H1 (cell line): Measurements from ENCODE around the gene LYPD1. TPM values are rescaled to one million over a fixed set of nuclear protein-coding genes. Genes with fewer than 3 reads are reported as not detected.

ENCODE experiments used
- ASH2L ChIP-seq: fragments of 200-600, 300-600 bp; sonication (generic); IDR thresholded peaks from one replicate; pipeline ENCODE4 v1.7.1; 2017; ENCODE audit warnings: low read length
- CHD2 ChIP-seq: IDR thresholded peaks from 2 replicates; pipeline ENCODE4 v1.6.1; 2012; ENCODE audit warnings: low read length, improper control_type of control experiment
- CHD7 ChIP-seq: fragments of 300-600 bp; sonication (generic); IDR thresholded peaks from 2 replicates; pipeline ENCODE4 v1.7.1; 2012; ENCODE audit warnings: low read length, moderate library complexity, mild to moderate bottlenecking, inconsistent platforms; ENCODE audit not compliant: insufficient replicate concordance
- E2F6 ChIP-seq: IDR thresholded peaks from 2 replicates; pipeline ENCODE4 v1.6.1; 2012; ENCODE audit warnings: inconsistent platforms
- EZH2 ChIP-seq: fragments of 200-600 bp; sonication (generic); IDR thresholded peaks from 2 replicates; pipeline ENCODE4 v1.7.1; 2012; ENCODE audit warnings: low read depth, mild to moderate bottlenecking, moderate library complexity, low read length, inconsistent platforms; ENCODE audit not compliant: severe bottlenecking
- KDM1A ChIP-seq: fragments of 200-600, 300-600 bp; sonication (generic); IDR thresholded peaks from 2 replicates; pipeline ENCODE4 v1.7.1; 2016; ENCODE audit warnings: mild to moderate bottlenecking, low read length, borderline replicate concordance
- RXRA ChIP-seq: IDR thresholded peaks from 2 replicates; pipeline ENCODE4 v1.6.1; 2011; ENCODE audit warnings: low read depth, mild to moderate bottlenecking, low read length, moderate library complexity; ENCODE audit not compliant: insufficient read depth
- SRF ChIP-seq: IDR thresholded peaks from 2 replicates; pipeline ENCODE4 v1.6.1; 2011; ENCODE audit warnings: mild to moderate bottlenecking, low read depth, low read length, moderate library complexity
- TEAD4 ChIP-seq: IDR thresholded peaks from 2 replicates; pipeline ENCODE4 v1.6.1; 2012; ENCODE audit warnings: low read depth, low read length, inconsistent platforms, mixed read lengths
- YY1 ChIP-seq: IDR thresholded peaks from 2 replicates; pipeline ENCODE4 v1.6.1; 2011; ENCODE audit warnings: low read depth, mild to moderate bottlenecking, low read length
- polyA plus RNA-seq, 7 experiments: library from polyadenylated mRNA; depleted of rRNA in 3 of 7; stranded (reverse) in 5 of 7; unstranded in 2 of 7; fragments of >200 nt in 5 of 7; fragments of 200-250 nt in 2 of 7; gene quantifications; 1 replicate in 5 of 7; 2 replicates in 1 of 7; 4 replicates in 1 of 7; pipeline versions ENCODE4 v1.2.1 to v1.2.3, GENCODE V29; 2011 to 2013; ENCODE audit warnings: missing spikeins in 2 of 7, mixed read lengths in 2 of 7
- total RNA-seq: library from RNA; stranded (reverse); fragmentation: NEBNext Ultra II Directional; extraction: Animal tissue kit (Norgen Biotek cat#: 25700); gene quantifications from 2 replicates; pipeline ENCODE4 v1.2.1, GENCODE V29; 2021

Gene LYPD1
- total and polyA plus RNA-seq, 2 of the 8 experiments (the other 6 are each of a cell fraction or from before 2014, with no cell fraction given) = 1.9 to 2.7 TPM

GRCh38 chr2:132606649-132607048 is 63.4 kb downstream of the LYPD1 start (continued):
- no peak for TF ChIP-seq CHD7
- no peak for TF ChIP-seq E2F6
- TF ChIP-seq SRF = no peak
- TF ChIP-seq YY1 = no peak
- TF ChIP-seq CHD2 = no peak
- no peak for TF ChIP-seq EZH2
- TF ChIP-seq RXRA = no peak
- TF ChIP-seq KDM1A = no peak
- no peak for TF ChIP-seq TEAD4
- no peak for TF ChIP-seq ASH2L
- TF ChIP-seq, all 59 proteins: peak for 0
